HepG2 (cell line): ENCODE results near the gene COA1.

Experiments
- CTCF ChIP-seq: sonication (generic); formaldehyde crosslinking; IDR thresholded peaks from 2 replicates; pipeline ENCODE4 v1.5.0; 2020; ENCODE audit warnings: mild to moderate bottlenecking, missing genetic modification reagents, moderate library complexity
- EEA1 ChIP-seq: sonication (generic); formaldehyde crosslinking; IDR thresholded peaks from 2 replicates; pipeline ENCODE4 v1.5.1; 2020; ENCODE audit warnings: mild to moderate bottlenecking, missing genetic modification reagents, borderline replicate concordance
- FOXK1 ChIP-seq: sonication (generic); formaldehyde crosslinking; IDR thresholded peaks from 2 replicates; pipeline ENCODE4 v1.4.0; 2020; ENCODE audit warnings: low read depth, missing genetic modification reagents, borderline replicate concordance
- IRF2 ChIP-seq: IDR thresholded peaks from 2 replicates; pipeline ENCODE4 v1.6.1; 2018; ENCODE audit warnings: missing genetic modification reagents, missing compliant biosample characterization
- NFYB ChIP-seq: sonication (generic); formaldehyde crosslinking; IDR thresholded peaks from 2 replicates; pipeline ENCODE4 v1.4.0; 2020; ENCODE audit warnings: missing genetic modification reagents
- RAD21 ChIP-seq: fragments of 450-650 bp; formaldehyde crosslinking; IDR thresholded peaks from 2 replicates; pipeline ENCODE4 v1.5.0; 2020; ENCODE audit warnings: mild to moderate bottlenecking
- TP53 ChIP-seq: sonication (generic); formaldehyde crosslinking; conservative IDR thresholded peaks from 2 replicates; pipeline ENCODE4 v1.4.0; 2020; ENCODE audit warnings: missing genetic modification reagents
- UBTF ChIP-seq: sonication (generic); formaldehyde crosslinking; IDR thresholded peaks from 2 replicates; pipeline ENCODE4 v1.4.0; 2020; ENCODE audit warnings: mild to moderate bottlenecking, missing genetic modification reagents
- ZNF768 ChIP-seq: sonication (generic); formaldehyde crosslinking; IDR thresholded peaks from 2 replicates; pipeline ENCODE4 v1.4.0; 2020; ENCODE audit warnings: missing genetic modification reagents
- ZSCAN30 ChIP-seq: sonication (generic); formaldehyde crosslinking; IDR thresholded peaks from 2 replicates; pipeline ENCODE4 v1.5.0; 2020; ENCODE audit warnings: mild to moderate bottlenecking, missing genetic modification reagents

DNA sequence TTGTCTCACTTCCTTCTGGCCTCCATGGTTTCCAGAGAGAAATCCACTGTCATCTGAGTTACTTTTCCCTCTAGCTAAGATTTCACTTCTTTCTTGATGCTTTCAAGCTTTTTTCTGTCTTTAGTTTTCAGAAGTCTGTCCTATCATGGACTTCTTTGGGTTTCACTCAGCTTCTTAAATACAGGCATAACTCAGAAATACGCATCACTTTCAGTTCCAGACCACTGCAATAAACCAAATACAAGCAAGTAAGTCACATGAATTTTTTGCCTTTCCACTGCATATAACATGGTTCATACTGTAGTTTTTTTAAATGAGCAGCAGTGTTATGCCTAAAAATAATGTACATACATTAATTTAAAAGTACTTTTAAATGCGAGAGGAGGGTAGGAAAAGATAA is 97.8 kb downstream of the COA1 start:
- TF ChIP-seq ZNF768 (CRISPR knock-in tag): no peak
- TF ChIP-seq UBTF: no peak
- no peak for TF ChIP-seq FOXK1 (CRISPR knock-in tag)
- no peak for TF ChIP-seq IRF2 (CRISPR knock-in tag)
- no peak for TF ChIP-seq RAD21
- TF ChIP-seq CTCF: no peak
- no peak for TF ChIP-seq NFYB (CRISPR knock-in tag)
- TF ChIP-seq ZSCAN30: no peak
- TF ChIP-seq EEA1 (CRISPR knock-in tag): no peak
- no peak for TF ChIP-seq TP53 (CRISPR knock-in tag)
